ENCODE data around the gene AFF1. TPM values are rescaled to one million over a fixed set of nuclear protein-coding genes. Genes with fewer than 3 reads are reported as not detected.

Gene AFF1
- total RNA-seq, 1 donor from 2014 or later = 112 TPM

GRCh38 chr4:87038837-87039615 is 104.2 kb downstream of the AFF1 start:
- peak; percentile 82 to 94 for DNase-seq (ENCODE audit: low spot score in 2 of 2)
- Histone ChIP-seq H3K9me3 (no peaks in the 10 kb centered on the region), H3K36me3 (no peaks in the 10 kb centered on the region), H3K27ac (peak overlapping the region; percentile 82), H3K4me3 (no peak overlapping the region), H3K27me3 (no peaks in the 10 kb centered on the region), H3K4me1 (peaks cover 8 to 52% of the 10 kb centered on the region in 2 donors)
- intact Hi-C loops (cut with DNase I) = loop anchor here (2.0 kb wide), 1 partner anchor 32 kb away; no protein-coding TSS in a partner anchor
- TF ChIP-seq CTCF (IDR thresholded peaks at IDR 0.05) = no peak

- no peak overlapping the region for H3K4me3 ChIP-seq
- no peak for DNase-seq (ENCODE audit: low spot score in 2 of 2)
- H3K27me3 ChIP-seq = no peaks in the 10 kb centered on the region
- TF ChIP-seq CTCF (IDR thresholded peaks at IDR 0.05) = no peak
- H3K36me3 ChIP-seq = no peaks in the 10 kb centered on the region
- intact Hi-C loops (cut with DNase I) = no loop called here
- no peaks in the 10 kb centered on the region for H3K9me3 ChIP-seq
- peak overlapping the region; percentile 82 for H3K27ac ChIP-seq
- peaks cover 13 to 58% of the 10 kb centered on the region in 2 donors for H3K4me1 ChIP-seq
These were observed 106.3 kb downstream of the AFF1 start for GRCh38 chr4:87041141-87041540.

GRCh38 chr4:87042221-87042620 is 107.4 kb downstream of the AFF1 start:
- TF ChIP-seq CTCF (IDR thresholded peaks at IDR 0.05) = no peak
- H3K27me3 ChIP-seq = no peaks in the 10 kb centered on the region
- DNase-seq (ENCODE audit: low spot score in 2 of 2) = no peak
- peak overlapping the region; percentile 82 for H3K27ac ChIP-seq
- no peaks in the 10 kb centered on the region for H3K9me3 ChIP-seq
- H3K4me1 ChIP-seq = peaks cover 13 to 58% of the 10 kb centered on the region in 2 donors
- no peak overlapping the region for H3K4me3 ChIP-seq
- intact Hi-C loops (cut with DNase I) = no loop called here
- H3K36me3 ChIP-seq = peaks cover 3 to 7% of the 10 kb centered on the region in 2 donors

- Histone ChIP-seq H3K4me3 (no peak overlapping the region), H3K27ac (peak overlapping the region; percentile 0 to 87), H3K9me3 (no peaks in the 10 kb centered on the region), H3K36me3 (peaks cover 4 to 10% of the 10 kb centered on the region in 2 donors), H3K27me3 (no peaks in the 10 kb centered on the region), H3K4me1 (peaks cover 10 to 49% of the 10 kb centered on the region in 2 donors)
- TF ChIP-seq CTCF (IDR thresholded peaks at IDR 0.05) = no peak
- intact Hi-C loops (cut with DNase I) = no loop called here
- DNase-seq (ENCODE audit: low spot score in 2 of 2) = no peak
These were observed 108.4 kb downstream of the AFF1 start for GRCh38 chr4:87042986-87043820.

GRCh38 chr4:87044511-87045233 is 109.9 kb downstream of the AFF1 start:
- H3K4me3 ChIP-seq = peak overlapping the region in 1 of 2 donors; percentile 48
- H3K27ac ChIP-seq = peak overlapping the region; percentile 86 to 87
- H3K27me3 ChIP-seq = no peaks in the 10 kb centered on the region
- TF ChIP-seq CTCF (IDR thresholded peaks at IDR 0.05) = no peak
- no peaks in the 10 kb centered on the region for H3K9me3 ChIP-seq
- no peak for DNase-seq (ENCODE audit: low spot score in 2 of 2)
- peaks cover 4 to 10% of the 10 kb centered on the region in 2 donors for H3K36me3 ChIP-seq
- H3K4me1 ChIP-seq = peaks cover 5 to 38% of the 10 kb centered on the region in 2 donors
- intact Hi-C loops (cut with DNase I) = no loop called here

All from ascending aorta (tissue), 2 donors.